GM18519 (cell line): ENCODE measurements around the gene IGIP.

Source experiments
- ATAC-seq: cut with Tn5 transposase; IDR thresholded peaks from one replicate; pipeline ENCODE4 v1.9.1; 2021; ENCODE audit warnings: mild to moderate bottlenecking, moderate library complexity; ENCODE audit not compliant: unreplicated experiment, low FRiP score

The IGIP gene

DNA sequence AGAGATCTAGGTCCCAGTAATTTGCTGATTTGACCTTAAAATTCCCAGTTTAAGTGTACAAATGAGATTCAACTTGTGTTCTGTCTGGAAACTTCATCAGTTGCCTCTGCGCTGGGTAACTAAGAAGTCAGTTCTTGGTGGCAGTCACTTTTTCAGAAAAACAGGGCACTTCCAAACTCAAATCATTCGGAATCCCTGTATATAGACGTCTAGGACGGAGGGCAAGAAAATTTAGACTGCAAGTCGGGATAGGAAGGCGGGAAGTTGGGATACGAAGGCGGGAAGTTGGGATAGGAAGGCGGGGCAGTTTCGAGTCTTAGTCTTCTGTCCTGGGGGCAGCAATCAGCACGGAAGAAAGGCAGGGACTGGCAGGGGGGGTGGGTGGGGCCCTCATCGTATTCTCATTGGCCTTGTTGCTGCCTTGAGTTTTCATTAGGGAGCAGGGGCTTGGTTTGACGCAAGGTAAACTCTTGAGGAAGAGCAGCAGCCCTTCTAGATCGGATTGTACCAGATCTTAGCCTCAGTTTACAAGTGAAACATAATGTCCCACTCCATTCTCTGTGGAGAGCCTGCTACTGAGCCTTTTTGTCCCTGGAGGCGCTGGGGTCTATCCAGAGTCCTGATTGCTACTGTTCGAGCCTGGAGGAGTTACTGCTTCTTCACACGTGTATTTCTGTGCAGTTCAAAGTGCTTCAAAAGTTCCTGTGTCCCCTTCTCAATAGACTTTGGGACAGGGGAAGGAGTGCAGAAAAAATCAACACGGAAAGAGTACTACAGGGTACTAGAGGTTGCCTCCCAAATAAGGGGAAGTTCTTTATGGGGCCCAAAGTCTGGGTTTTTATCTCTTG lies 14.5 kb upstream of the IGIP start:
- ATAC-seq, result no peak

GRCh38 chr5:140111859-140112551 lies 13.7 kb upstream of the IGIP start:
- no peak for ATAC-seq

GRCh38 chr5:140112685-140113179 lies 13.0 kb upstream of the IGIP start:
- no peak for ATAC-seq

GRCh38 chr5:140113180-140113698 lies 12.5 kb upstream of the IGIP start:
- ATAC-seq, result no peak

GRCh38 chr5:140113699-140114263 lies 12.0 kb upstream of the IGIP start, which contains the start of gene PURA:
TSS of gene PURA (plus strand) at chr5:140114109. CDS start at chr5:140114182, 73 bp downstream.
- peak; percentile 76 for ATAC-seq

DNA sequence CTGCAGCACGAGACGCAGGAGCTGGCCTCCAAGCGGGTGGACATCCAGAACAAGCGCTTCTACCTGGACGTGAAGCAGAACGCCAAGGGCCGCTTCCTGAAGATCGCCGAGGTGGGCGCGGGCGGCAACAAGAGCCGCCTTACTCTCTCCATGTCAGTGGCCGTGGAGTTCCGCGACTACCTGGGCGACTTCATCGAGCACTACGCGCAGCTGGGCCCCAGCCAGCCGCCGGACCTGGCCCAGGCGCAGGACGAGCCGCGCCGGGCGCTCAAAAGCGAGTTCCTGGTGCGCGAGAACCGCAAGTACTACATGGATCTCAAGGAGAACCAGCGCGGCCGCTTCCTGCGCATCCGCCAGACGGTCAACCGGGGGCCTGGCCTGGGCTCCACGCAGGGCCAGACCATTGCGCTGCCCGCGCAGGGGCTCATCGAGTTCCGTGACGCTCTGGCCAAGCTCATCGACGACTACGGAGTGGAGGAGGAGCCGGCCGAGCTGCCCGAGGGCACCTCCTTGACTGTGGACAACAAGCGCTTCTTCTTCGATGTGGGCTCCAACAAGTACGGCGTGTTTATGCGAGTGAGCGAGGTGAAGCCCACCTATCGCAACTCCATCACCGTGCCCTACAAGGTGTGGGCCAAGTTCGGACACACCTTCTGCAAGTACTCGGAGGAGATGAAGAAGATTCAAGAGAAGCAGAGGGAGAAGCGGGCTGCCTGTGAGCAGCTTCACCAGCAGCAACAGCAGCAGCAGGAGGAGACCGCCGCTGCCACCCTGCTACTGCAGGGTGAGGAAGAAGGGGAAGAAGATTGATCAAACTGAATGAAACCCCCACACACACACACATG lies 11.2 kb upstream of the IGIP start:
- ATAC-seq, result peak; percentile 24

GRCh38 chr5:140115186-140115500 lies 10.6 kb upstream of the IGIP start:
- ATAC-seq, result no peak

- no peak for ATAC-seq
These were observed 9.0 kb upstream of the IGIP start for GRCh38 chr5:140116716-140117115.

DNA sequence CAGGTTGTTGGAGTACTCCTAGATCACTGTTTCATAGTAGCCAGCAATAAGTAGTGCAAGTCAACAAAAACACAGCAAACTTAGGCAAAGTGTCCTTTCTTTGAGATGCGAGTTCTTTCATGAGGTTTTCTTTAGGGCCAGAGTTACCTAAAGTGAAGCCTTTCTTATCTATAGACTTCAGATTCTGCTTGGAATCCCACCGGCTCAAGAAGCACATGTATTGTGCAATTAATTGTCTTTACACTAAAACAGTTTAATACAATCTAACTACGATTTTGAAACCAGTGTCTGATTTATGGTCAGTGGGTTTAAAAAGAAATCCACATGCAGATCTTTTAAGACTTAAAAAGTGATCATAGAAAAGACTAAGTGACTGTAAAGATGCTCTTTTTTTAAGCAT lies 8.2 kb upstream of the IGIP start:
- ATAC-seq, result no peak

GRCh38 chr5:140118302-140118936 lies 7.3 kb upstream of the IGIP start:
- no peak for ATAC-seq

DNA sequence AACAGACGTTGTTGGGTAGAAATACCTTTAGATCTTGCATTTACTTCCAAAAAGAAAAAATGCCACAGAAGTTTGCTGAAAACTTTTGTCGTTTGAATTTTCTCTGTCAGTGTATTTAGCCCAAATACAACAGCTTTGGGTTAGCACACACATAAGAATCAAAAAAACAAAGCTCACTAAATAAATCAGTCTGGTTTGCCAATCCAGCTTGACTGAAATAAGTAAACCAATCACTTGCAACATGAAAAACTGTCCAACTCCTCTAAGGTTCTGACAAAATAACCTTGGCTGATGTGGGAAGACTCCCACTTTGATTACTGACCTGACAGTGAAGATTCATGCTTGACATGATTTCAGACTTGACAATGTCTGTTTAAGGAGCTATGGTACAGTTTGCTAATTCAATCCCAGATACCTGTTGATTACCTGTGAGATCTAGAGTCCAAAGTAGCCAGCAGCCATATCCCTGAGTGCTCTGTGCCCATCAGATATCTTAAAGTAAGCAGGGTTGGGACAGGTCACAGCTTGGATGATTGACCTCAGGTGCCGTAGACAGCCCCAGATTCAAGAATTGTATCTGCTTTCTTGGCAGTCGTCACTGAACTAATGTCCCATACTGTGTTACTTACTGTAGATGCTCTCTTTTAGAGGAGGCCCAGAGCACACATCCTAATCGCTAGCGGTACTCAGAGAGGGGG lies 727 bp downstream of the IGIP start:
- ATAC-seq, result no peak

DNA sequence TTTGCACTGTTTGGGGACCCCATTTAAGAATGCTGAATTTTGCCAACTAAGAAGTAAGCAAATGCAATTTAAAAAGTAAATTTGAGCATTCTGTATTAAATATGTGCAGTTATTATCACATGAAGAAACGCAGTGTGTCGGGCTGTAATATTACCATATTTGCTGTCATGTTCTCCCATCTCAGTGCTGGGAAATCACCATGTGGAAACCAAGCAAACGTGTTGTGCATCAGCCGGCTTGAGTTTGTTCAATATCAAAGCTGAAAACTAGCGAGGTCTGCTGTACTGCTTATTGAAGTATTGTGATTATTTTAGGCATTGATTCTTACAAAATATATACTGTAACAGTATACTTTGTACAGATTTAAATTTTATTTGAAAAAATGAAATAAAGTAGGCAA lies 2.6 kb downstream of the IGIP start:
- no peak for ATAC-seq

GRCh38 chr5:140130949-140131733 lies 5.4 kb downstream of the IGIP start:
- no peak for ATAC-seq

GRCh38 chr5:140131967-140132409 lies 6.3 kb downstream of the IGIP start:
- ATAC-seq, result no peak

DNA sequence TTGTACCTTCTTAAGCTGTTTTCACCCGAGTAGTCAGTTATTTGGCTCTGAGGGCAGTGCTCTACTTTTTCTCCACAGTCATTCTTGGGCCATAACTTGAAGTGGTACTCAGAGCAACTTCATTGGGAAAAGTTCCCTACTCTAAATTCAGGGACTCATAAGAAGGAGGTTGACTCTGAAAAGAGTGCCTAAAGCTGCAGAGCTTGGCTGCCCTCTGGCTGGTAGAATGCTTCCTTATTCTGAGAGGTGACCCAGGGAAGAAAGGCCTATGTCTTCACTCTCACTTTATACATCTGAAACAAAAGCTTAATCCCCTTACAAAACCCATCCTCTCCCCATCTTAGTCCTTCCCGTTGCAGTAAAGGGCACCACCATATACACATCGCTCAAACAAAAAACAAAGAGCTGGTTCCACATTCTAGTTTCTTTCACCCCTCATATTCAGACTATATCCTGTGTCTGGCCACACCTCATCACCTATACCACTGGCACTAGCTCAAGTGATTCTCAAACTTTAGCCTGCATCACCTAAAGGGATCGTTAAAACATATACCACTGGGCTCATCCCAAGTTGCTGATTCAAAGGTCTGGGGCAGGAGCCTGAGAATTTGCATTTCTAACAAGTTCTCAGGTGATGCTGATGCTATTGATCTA lies 7.9 kb downstream of the IGIP start:
- no peak for ATAC-seq

DNA sequence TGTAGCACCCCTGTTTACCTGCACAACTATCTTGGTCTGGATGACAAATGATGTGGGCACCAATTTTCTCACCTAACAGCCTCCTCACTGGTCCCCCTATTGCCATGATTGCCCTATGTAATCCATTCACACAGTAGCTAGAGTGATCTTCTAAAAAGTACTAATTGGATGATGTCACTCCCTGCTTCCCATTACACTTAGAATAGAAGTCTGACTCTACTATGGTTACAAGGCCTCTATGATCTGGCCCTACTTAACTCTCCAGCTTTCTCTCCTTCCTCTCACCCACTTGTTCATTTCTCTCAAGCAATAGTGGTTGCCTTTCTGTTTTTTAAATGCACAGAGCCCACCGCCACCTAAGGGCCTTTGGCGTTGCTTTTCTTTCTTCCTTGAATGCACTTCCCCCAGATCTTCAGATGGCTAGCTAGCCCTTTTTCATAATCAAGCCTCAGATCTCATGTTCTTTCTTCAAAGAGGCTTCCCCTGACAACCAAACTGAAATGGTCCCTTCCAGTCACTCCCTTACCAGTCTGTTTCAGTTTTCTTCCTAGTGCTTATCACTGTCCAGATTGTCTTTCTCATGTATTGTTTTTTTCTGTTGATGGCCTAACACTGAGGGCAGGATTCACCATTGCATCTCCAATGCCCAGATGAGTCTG lies 8.7 kb downstream of the IGIP start:
- ATAC-seq, result no peak

GRCh38 chr5:140135127-140135526 lies 9.4 kb downstream of the IGIP start:
- no peak for ATAC-seq
